B cell (primary cell): ENCODE measurements around the gene KCND3. TPM values are rescaled to one million over a fixed set of nuclear protein-coding genes. Genes with fewer than 3 reads are reported as not detected.

Experiments
- ATAC-seq: fragments of 200-7000 bp; cut with Tn5 transposase; one replicate; pipeline ENCODE4 v1.10.0; 2021; ENCODE audit warnings: low read depth, mild to moderate bottlenecking, moderate number of reproducible peaks, moderate library complexity
- CTCF ChIA-PET: fragments of 350-600 bp; sonication (Branson Sonifier 250); formaldehyde crosslinking; loops from one replicate; lab custom pipeline; 2021; ENCODE audit warnings: antibody characterized with exemption, inconsistent platforms; lab: Charles Lee
- POLR2A ChIA-PET: fragments of 350-600 bp; sonication (Branson Sonifier 250); formaldehyde crosslinking; loops from one replicate; lab custom pipeline; 2021; ENCODE audit warnings: antibody characterized with exemption; lab: Charles Lee
- DNase-seq: peaks from one replicate; pipeline ENCODE4 v3.0.0; 2013
- H2AFZ ChIP-seq: 2 replicates; pipeline ENCODE4 v1.6.1; 2012; ENCODE audit warnings: mild to moderate bottlenecking, low read depth, low read length; ENCODE audit not compliant: insufficient read depth, poor library complexity, severe bottlenecking
- H3K27ac ChIP-seq, 2 donors: 1 replicate in 1 of 2; 2 replicates in 1 of 2; pipeline ENCODE4 v1.5.1; 2012 to 2013; ENCODE audit warnings: low read length in 2 of 2, mild to moderate bottlenecking in 2 of 2, moderate library complexity in 1 of 2
- H3K27me3 ChIP-seq, 4 experiments: fragments of 200-600 bp in 1 of 4; sonication (generic) in 1 of 4; replicated peaks in 1 of 4; 1 replicate in 2 of 4; 2 replicates in 2 of 4; pipeline versions ENCODE4 v1.6.1 to v1.7.0; 2013 to 2016; ENCODE audit warnings: low read length in 3 of 4, mild to moderate bottlenecking in 2 of 4, mixed read lengths in 1 of 4, moderate library complexity in 1 of 4; ENCODE audit not compliant: insufficient read depth in 4 of 4, control insufficient read depth in 3 of 4; ENCODE audit errors: control extremely low read depth in 1 of 4
- H3K36me3 ChIP-seq, 2 experiments: replicated peaks in 1 of 2; 1 replicate in 1 of 2; 2 replicates in 1 of 2; pipeline versions ENCODE4 v1.6.1 to v1.7.1; 2013; ENCODE audit warnings: low read length in 1 of 2; ENCODE audit not compliant: insufficient read depth in 2 of 2, control insufficient read depth in 1 of 2; ENCODE audit errors: control extremely low read depth in 1 of 2, extremely low read depth in 1 of 2
- H3K4me1 ChIP-seq, 2 donors: fragments of 200-600 bp in 1 of 2; sonication (generic) in 1 of 2; 1 replicate in 1 of 2; 2 replicates in 1 of 2; pipeline versions ENCODE4 v1.5.1 to v1.6.1; 2013 to 2017; ENCODE audit warnings: low read length in 2 of 2; ENCODE audit not compliant: control insufficient read depth in 2 of 2, insufficient read depth in 2 of 2
- H3K4me2 ChIP-seq: replicated peaks from 2 replicates; pipeline ENCODE3; 2012; ENCODE audit warnings: mild to moderate bottlenecking, low read depth, low read length; ENCODE audit not compliant: poor library complexity, severe bottlenecking
- H3K4me3 ChIP-seq, 5 experiments: fragments of 200-600 bp in 1 of 5; sonication (generic) in 1 of 5; 1 replicate in 3 of 5; 2 replicates in 2 of 5; pipeline versions ENCODE4 v1.5.1 to v1.7.0; 2011 to 2016; ENCODE audit warnings: low read length in 4 of 5, mild to moderate bottlenecking in 4 of 5, low read depth in 2 of 5, control low read depth in 1 of 5, moderate library complexity in 1 of 5; ENCODE audit not compliant: insufficient read depth in 1 of 5; ENCODE audit errors: control extremely low read depth in 1 of 5, extremely low read depth in 1 of 5
- H3K79me2 ChIP-seq: fragments of 200-600 bp; sonication (generic); one replicate; pipeline ENCODE4 v1.6.0; 2016; ENCODE audit warnings: low read length; ENCODE audit not compliant: control insufficient read depth, insufficient read depth
- H3K9ac ChIP-seq: fragments of 200-600 bp; sonication (generic); 2 replicates; pipeline ENCODE4 v1.6.1; 2017; ENCODE audit warnings: mild to moderate bottlenecking, low read length, moderate library complexity
- H3K9me3 ChIP-seq, 3 donors: one replicate each; pipeline versions ENCODE4 v1.6.1 to v1.7.1; 2013; ENCODE audit warnings: low read length in 2 of 3; ENCODE audit not compliant: control insufficient read depth in 2 of 3, insufficient read depth in 1 of 3; ENCODE audit errors: control extremely low read depth in 1 of 3
- H4K20me1 ChIP-seq: 2 replicates; pipeline ENCODE4 v1.6.0; 2012; ENCODE audit warnings: mild to moderate bottlenecking, low read length; ENCODE audit not compliant: insufficient read depth, control insufficient read depth, poor library complexity, severe bottlenecking
- H3K27ac Mint-ChIP-seq: one replicate; pipeline ENCODE4 v1.8.0; 2021; ENCODE audit warnings: mixed read lengths
- H3K27me3 Mint-ChIP-seq: one replicate; pipeline ENCODE4 v1.8.0; 2021; ENCODE audit warnings: mixed read lengths
- H3K4me1 Mint-ChIP-seq: one replicate; pipeline ENCODE4 v1.8.0; 2021; ENCODE audit warnings: mixed read lengths
- H3K4me3 Mint-ChIP-seq: one replicate; pipeline ENCODE4 v1.8.0; 2021; ENCODE audit warnings: mixed read lengths
- H3K9me3 Mint-ChIP-seq: one replicate; pipeline ENCODE4 v1.8.0; 2022; ENCODE audit warnings: mixed read lengths; ENCODE audit not compliant: insufficient read depth
- EZH2 ChIP-seq: IDR thresholded peaks from 2 replicates; pipeline ENCODE4 v1.6.1; 2012; ENCODE audit warnings: borderline replicate concordance, low read depth, mild to moderate bottlenecking, moderate library complexity, low read length; ENCODE audit not compliant: insufficient read depth, poor library complexity, severe bottlenecking
- WGBS: methylation state at CpG from one replicate; pipeline ENCODE4 v1.1.5; 2013; ENCODE audit warnings: missing lambda C conversion rate; ENCODE audit not compliant: insufficient coverage; 5-methylcytosine and 5-hydroxymethylcytosine counted together
- intact Hi-C: fragments of 100-400 bp; cut with micrococcal nuclease; formaldehyde crosslinking; loops from one replicate; pipeline ENCODE4 v1.10.0; 2022
- polyA plus RNA-seq: library from polyadenylated mRNA; depleted of rRNA; stranded (reverse); fragments of >200 nt; gene quantifications from 2 replicates; pipeline ENCODE4 v1.2.3, GENCODE V29; 2012
- total RNA-seq, 2 donors: library from RNA; stranded (reverse); fragments of 120-200 nt in 1 of 2; gene quantifications; 1 replicate in 1 of 2; 2 replicates in 1 of 2; pipeline versions ENCODE4 v1.2.3 to v1.2.4, GENCODE V29; 2013 to 2022
- TF ChIP-seq, protein P1 (sequence below): fragments of 200-600 bp; IDR thresholded peaks from one replicate; pipeline ENCODE4 v1.8.0; 2022; ENCODE audit warnings: antibody characterized with exemption, mild to moderate bottlenecking

KCND3 gene
- total and polyA plus RNA-seq, 2 donors (not counting 1 experiment from before 2014, with no cell fraction given): 0.07 TPM; not detected in 1

DNA sequence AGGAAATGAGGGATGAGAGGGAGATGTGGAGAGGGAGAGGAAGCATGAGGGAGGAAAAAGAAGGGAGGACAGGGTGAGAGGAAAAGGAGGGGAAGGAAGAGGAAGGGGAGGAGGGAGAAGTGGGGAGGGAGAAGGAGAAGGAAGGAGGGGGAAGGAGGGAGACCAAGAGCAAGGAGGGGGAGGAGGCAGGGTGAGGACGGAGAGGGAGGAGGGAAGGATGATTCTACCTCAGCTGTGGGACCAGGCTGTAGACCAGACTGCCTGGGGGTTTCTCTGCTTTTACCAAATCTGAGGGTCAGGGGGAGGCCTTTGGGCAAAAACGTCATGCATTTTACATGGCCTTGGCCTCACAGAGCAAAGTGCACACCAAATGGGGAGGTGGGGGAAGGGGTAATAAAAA is 94.5 kb downstream of the KCND3 start:
- no peak for TF ChIP-seq EZH2
- TF ChIP-seq, protein P1, sequence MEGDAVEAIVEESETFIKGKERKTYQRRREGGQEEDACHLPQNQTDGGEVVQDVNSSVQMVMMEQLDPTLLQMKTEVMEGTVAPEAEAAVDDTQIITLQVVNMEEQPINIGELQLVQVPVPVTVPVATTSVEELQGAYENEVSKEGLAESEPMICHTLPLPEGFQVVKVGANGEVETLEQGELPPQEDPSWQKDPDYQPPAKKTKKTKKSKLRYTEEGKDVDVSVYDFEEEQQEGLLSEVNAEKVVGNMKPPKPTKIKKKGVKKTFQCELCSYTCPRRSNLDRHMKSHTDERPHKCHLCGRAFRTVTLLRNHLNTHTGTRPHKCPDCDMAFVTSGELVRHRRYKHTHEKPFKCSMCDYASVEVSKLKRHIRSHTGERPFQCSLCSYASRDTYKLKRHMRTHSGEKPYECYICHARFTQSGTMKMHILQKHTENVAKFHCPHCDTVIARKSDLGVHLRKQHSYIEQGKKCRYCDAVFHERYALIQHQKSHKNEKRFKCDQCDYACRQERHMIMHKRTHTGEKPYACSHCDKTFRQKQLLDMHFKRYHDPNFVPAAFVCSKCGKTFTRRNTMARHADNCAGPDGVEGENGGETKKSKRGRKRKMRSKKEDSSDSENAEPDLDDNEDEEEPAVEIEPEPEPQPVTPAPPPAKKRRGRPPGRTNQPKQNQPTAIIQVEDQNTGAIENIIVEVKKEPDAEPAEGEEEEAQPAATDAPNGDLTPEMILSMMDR: no peak
- H3K27me3 ChIP-seq: peaks cover 0 to 20% (median 4%) of the 10 kb centered on the region in 4 experiments
- H3K27ac ChIP-seq: no peak overlapping the region
- no peak overlapping the region for H3K4me3 ChIP-seq
- no peaks in the 10 kb centered on the region for H3K79me2 ChIP-seq
- Mint-ChIP-seq H3K27ac (no peak overlapping the region), H3K4me1 (no peaks in the 10 kb centered on the region), H3K9me3 (no peaks in the 10 kb centered on the region), H3K27me3 (peaks cover 28% of the 10 kb centered on the region), H3K4me3 (no peak overlapping the region)
- ChIA-PET POLR2A (no interaction called here), CTCF (no interaction called here)
- H4K20me1 ChIP-seq: no peaks in the 10 kb centered on the region
- H3K9ac ChIP-seq: no peak overlapping the region
- H3K36me3 ChIP-seq: no peaks in the 10 kb centered on the region
- ATAC-seq: no peak
- no peak overlapping the region for H2AFZ ChIP-seq
- WGBS: 46% methylated on average over 2 of the region's 2 CpGs
- H3K9me3 ChIP-seq: peaks cover 0 to 3% (median 0%) of the 10 kb centered on the region in 3 donors
- DNase-seq: no peak
- no peaks in the 10 kb centered on the region for H3K4me1 ChIP-seq
- intact Hi-C loops: no loop called here
- no peak overlapping the region for H3K4me2 ChIP-seq

DNA sequence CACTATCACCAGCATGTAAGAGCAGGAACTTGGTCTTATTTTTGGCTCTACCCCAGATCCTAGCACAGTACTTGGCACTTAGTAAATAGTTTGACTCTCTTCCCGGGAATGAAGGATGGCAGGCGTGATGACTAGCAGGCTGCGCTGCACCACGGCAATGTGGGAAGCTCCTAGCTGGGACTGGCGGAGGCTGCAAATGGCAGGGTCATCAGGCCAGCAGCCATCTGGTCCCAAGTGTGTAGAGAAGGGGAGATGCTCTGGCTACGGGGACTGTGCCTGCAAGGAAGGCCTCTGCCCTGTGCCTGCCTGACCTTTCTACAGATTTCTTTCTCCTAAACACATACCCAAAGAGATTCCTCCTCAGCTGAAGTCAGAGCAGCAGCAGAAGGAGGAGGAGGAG is 95.0 kb downstream of the KCND3 start:
- WGBS: 95% methylated on average over 5 of the region's 6 CpGs
- H3K4me1 ChIP-seq: no peaks in the 10 kb centered on the region
- H3K79me2 ChIP-seq: no peaks in the 10 kb centered on the region
- H3K4me1 Mint-ChIP-seq: no peaks in the 10 kb centered on the region
- intact Hi-C loops: no loop called here
- POLR2A ChIA-PET: no interaction called here
- H3K27me3 ChIP-seq: peaks cover 0 to 20% (median 4%) of the 10 kb centered on the region in 4 experiments
- no peak overlapping the region for H3K9ac ChIP-seq
- no peak for ATAC-seq
- peaks cover 0 to 3% (median 0%) of the 10 kb centered on the region in 3 donors for H3K9me3 ChIP-seq
- no peak overlapping the region for H3K4me3 ChIP-seq
- H3K27ac Mint-ChIP-seq: no peak overlapping the region
- no peaks in the 10 kb centered on the region for H3K9me3 Mint-ChIP-seq
- H3K4me3 Mint-ChIP-seq: no peak overlapping the region
- DNase-seq: no peak
- CTCF ChIA-PET: no interaction called here
- H3K27ac ChIP-seq: no peak overlapping the region
- no peaks in the 10 kb centered on the region for H4K20me1 ChIP-seq
- H3K36me3 ChIP-seq: no peaks in the 10 kb centered on the region
- TF ChIP-seq, protein P1: no peak
- TF ChIP-seq EZH2: no peak
- peaks cover 26% of the 10 kb centered on the region for H3K27me3 Mint-ChIP-seq
- H2AFZ ChIP-seq: no peak overlapping the region
- H3K4me2 ChIP-seq: no peak overlapping the region
